HG03354 (cell line): Measurements from ENCODE around the gene BCDIN3D.

ENCODE experiments used
- ATAC-seq: cut with Tn5 transposase; IDR thresholded peaks from one replicate; pipeline ENCODE4 v1.9.1; 2021; ENCODE audit warnings: mild to moderate bottlenecking; ENCODE audit not compliant: unreplicated experiment, poor library complexity, severe bottlenecking

The BCDIN3D gene

DNA sequence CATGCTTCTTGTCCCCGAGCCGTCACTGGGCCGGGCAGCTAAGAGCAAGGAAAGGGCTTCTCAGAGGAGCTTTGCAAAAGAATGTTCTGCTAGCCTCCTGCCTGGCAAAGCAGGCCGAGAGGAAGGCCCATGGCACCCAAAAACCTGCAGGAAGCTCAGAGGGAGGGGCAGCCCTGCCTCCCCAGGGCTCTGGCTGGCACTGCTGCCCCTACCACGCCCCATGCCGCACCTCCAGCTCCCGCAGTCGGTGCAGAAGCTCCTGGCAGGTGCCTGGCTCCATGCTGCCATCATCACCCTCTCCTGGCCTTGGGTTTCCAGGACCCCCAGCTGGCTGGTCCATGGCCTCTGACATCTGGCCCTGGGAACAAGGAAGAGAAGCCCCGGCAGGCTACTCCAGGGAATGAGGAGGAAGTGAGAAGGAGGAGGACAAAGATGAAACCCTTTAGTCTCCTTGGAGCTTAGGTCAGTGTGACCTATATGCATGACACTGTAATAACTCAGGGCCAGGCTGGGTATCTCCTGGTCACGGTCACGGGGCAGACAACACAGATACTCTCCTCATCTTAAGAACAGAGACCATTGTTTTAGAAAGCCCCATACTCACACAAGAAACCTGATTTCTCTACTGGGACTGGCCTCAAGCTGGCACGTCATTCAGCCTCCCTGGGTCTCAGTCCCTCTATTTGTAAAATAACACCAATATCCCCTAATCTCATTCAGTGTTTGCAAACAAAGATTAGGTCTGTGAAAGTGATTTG is 39.0 kb downstream of the BCDIN3D start:
- ATAC-seq, result no peak

DNA sequence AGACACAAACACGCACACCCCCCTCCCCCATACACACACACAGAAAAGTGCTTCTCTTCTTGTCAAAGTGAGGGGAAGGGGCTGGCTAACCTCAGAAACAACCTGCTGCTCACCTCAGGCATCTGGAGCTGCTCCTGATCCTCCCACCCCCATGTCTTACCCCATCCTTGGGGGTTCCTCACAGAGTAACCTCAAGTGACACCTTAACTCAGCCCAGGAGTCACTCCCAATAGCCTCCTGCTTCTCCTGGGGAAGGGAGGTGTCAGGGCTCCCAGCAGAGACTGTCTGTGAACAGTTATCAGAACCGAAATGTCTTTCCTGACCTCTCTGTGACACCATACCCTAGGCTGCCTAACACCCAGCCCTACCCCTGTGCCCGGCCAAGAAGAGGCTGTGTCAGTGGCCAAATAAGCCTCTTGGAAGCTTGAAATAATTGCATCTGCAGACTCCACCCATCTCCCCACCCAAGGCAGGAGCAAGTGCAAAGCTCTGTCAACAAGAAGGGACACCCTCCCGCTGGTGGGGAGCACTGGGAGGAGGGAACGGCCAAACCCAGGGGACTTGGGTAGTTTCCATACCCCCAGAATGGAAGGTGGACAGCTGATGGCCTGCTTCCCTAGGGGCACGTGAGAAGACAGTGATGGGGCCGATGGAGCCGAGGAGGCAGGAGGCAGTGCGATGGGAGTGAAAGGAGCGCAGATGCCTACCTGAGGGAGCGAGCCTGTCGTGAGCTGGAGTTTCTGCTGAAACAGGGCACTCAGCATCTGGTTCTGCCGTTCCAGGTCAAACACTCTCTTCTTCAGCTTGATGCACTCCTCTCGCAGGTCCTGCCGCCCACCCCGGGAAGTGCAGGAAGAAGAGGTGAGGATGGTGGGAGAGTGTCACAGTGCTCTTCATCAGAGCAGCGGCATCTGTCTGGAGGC is 41.5 kb downstream of the BCDIN3D start:
- ATAC-seq, result no peak

DNA sequence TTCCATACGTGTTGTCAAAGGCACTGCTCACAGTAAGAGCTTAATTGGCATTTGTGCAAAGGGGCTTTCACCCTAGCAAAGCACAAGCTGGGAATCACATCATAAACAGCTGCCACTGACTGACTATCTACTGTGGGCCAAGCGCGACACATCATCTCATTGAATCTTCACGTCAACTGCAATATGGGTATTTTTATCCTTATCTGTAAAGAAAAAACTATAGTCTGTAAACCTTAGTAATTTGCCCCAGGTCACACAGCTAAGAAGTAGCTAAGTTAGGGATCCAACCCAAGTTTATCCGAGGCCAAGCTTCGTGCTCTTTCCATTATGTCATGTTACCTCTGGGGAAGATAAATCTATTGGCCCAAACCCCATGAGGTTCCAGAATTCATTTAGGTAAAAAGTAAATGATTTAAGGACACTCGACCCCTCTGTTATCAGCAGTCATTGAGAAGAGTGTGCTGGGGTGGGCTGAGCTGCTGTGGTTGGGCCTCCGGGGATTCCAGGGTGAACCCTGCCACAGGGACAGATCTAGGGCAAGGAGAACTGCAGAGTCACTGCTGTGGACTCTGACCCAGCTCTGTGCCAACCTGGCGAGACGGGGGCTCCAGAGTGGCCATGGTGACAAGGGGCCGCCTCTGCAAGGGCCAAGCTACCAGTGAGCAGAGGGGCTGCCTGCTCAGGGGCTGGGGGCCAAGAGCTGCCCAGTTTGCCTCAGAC is 42.3 kb downstream of the BCDIN3D start:
- no peak for ATAC-seq

DNA sequence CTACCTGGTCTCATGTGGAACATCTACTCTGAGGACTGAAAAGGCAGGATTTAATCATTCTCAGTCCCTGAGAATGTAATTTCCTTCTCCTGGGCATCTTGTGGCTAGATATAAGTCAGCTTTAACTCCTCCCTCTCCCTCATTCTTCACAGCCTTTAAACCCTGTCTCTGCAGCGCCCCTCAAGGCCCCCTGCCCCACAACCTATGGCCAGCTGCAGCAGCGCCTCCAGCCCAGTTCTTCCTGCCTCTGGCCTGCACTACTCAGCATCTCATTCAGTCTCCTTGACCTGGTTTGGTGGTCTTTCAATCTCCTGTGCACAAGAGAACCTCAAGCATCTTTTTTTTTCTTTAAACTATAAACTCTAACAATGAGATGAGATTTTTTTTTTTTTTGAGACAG is 44.0 kb downstream of the BCDIN3D start:
- ATAC-seq, result no peak

DNA sequence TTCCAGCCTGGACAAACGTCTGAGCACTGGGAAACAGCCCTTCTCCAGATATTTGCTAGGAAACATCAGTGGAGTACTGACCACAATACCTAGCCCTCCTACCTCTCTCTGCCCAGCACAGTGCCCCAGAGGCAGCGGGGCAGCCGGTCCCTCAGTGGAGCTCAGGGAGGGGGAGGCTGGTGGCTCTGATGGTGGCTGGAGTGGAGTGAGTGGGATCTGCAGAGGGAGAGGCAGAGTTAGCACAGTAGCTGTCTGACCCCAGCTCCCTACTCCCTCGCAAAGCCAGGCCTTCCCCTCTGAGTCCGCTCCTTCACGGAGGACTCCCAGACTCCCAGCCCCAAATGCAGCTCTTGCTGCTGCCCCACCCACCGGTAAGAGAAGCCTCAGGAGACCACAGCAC is 44.7 kb downstream of the BCDIN3D start:
- no peak for ATAC-seq

DNA sequence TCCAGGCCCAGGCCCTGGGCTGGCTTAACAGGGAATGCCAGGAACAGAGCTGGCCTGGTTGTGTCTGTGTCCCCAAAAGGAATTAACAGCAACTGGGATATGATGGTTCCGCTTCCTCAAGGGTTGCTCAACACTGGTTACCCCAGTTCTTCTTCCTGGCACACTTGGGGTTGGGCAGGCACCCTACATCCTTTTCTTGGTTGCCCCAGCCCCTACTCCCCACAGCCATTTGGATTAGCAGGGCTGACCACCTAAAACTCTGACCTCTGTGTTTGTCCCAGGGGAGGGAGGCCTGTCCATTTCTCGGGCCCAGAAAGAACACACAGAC is 45.5 kb downstream of the BCDIN3D start:
- ATAC-seq, result no peak

DNA sequence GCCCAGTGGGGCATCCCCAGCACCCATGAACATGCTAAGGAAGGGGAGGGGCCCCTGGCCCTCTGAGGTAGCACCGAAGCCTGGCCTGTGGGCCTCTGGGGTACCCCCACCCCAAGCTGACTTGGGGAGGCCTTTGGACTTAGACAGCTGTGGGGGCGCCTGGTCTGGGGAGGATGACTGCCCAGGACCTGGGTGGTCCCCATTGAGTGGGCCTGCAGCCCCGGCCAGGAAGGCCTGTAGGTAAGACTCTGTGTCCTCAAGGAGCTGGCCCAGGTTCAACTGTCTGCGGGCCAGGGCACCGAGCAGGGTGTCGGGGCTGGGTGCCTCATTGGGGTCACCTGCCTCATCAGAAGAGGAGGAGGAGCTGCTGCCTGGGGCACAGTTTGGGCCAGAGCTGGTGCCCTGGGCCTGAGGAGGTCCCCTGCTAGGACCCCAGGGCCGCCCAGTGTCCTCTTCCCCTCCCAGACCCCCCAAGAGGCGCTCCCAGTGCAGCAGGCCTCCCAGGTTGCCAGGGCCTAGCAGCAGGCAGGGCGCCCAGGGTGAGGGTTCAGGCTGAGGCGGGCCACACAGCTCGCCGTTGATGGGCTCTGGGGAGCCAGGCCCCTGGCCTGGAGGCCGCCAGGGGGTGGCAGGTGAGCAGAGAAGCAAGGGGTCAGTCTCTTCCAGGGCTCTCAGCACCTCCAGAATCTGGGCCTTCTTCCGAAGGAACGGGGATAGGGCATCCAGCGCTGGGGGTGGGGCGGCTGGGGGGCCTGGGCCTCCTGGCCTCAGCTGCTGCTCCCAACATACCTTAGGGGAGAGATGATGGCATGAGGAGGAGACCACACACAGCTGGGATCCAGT is 46.1 kb downstream of the BCDIN3D start:
- no peak for ATAC-seq

DNA sequence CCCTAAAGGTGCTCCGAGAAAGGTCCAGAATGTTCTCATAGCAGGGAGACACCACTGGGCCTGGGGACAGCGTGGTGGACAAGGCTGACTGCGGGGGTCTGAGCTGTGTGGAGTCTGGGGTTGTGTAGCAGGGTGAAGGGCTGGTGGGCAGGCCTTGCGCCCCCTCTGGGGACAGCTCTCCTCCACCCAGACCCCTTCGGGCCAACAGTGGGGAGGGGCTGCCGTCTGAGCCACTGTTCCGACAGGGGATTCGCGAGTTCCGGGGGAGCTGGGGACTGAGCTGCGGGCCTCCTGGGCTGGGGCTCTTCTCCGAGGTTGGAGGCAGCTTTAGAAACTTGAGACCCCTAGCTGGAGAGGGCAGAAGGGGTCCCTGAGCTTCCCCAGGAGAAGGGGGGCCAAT is 46.8 kb downstream of the BCDIN3D start:
- ATAC-seq, result no peak

DNA sequence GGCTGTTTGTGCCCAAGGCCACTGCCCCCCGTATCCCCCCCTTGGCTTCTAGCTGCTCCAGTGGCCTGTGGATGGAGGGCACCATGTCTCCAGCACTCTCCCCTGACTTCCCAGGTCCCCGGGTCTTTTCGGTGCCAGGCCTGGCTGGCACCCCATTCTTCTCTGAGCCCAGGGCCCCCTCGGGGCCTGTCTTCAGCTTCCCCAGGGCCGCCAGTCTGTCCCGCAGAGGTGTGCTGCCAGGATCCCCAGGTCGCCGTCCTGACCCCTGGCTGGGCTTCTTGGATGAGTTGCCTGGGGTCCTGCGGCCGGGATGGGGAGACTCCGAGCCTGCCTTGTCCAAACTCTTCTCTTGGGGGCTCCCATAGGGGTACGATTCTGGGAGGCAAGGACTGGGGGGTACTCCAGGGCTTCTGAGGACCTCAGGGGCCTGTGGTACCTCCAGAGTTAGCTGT is 47.2 kb downstream of the BCDIN3D start:
- ATAC-seq, result no peak

DNA sequence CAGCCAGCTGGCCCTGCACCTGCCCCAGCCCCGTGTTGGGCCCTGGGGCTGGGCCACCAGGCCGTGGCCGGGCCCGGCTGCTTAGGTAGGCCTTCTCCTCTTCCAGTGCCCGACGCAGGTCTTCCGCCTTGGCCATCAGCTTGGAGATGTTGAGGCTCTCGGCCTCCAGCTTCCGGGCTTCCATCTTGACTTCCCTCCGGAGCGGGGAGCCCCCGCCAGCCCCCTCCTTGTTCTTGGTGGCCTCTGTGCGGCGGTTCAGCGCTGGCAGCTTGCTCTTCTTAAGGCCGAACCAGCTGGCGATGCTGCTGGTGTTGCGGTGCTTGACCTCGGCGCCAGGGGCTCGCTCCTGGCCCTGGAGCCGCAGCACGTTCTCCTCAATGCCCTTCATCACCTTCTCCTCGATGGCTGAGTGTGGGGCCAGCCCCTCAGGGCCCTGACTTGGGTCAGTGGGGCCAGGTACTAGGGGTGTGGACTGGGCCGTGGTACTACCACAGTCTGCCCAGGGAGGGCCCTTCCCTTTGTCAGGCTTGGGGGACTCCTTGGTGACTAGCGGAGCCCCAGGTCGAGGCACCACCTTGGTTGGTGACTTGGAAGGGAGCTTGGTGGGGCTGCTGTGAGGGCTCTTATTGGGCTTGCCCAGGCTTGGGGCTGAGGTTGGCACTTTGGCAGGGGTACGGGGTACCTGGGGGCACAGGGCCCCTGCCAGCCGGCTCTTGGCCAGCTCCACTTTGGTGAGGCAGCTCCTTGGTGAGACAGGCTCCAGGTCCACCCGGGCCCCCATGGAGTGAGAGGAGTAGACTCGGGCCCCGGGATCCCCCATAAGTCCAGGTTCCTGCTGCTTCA is 47.9 kb downstream of the BCDIN3D start:
- no peak for ATAC-seq

DNA sequence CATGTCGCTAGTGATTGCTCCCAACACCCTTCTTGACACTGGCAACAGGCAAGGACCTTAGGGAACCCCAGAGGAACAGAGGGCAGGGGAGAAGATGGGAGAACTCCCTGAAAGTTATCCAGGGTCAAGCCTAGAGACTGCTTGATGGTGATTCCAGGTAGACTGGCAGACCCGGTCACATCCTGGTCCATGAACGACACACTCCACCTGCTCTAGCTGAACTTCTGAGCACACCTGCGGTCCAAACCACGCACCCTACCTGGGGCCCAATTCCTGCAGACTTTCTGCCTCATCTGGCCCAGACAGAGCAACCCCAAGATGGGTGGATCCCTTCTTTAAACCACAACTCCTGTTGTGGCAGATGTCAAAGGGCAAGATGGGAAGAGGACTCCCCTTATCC is 48.9 kb downstream of the BCDIN3D start:
- ATAC-seq, result no peak

DNA sequence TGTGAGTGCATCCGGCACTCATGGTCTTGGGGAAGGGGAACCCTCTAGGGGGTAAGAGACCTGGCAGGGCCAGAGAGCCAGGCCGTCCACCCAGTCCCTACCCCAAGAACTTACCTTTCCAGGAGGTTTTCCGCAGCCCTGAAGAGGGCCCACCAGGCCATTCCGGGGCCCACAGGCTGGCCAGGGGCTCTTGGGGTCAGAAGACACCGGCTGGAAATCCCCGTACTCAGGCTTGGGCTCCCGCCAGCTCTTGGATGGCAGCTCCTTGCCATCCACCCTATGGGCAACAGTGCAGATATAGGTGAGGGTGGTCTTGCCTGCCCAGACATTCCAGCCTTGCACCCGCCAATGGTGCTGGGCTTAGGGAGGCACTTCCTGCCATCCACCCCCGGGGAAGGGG is 49.3 kb downstream of the BCDIN3D start:
- no peak for ATAC-seq

DNA sequence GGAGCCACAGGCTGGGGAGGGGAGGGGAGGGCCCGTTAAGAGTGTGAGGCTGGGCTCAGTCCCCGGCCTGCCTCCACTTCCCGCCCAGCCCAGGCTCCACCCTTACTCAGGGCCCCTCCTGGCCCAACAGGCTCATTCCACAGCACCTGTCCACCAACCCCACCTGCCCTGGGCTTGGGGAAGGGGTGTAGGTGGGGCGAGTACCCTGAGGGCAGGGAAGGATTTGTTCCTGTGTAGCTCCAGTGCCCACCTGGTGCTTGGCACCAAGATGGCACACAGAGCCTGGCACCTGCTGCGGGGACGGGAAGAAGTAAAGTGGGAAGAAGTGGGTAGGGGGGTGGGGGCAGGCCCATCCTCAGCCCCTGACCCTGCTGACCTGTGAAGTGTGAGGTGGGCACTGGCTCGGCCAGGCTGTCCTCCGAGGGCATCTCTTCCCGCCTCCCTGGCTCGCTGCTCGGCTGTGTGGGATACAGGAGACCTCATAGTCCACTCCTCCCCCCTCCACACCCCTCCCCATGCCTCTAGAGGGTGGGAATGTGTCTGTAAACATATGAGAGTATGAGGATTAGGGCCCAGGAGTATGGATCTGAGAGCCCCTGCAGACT is 49.8 kb downstream of the BCDIN3D start:
- no peak for ATAC-seq

DNA sequence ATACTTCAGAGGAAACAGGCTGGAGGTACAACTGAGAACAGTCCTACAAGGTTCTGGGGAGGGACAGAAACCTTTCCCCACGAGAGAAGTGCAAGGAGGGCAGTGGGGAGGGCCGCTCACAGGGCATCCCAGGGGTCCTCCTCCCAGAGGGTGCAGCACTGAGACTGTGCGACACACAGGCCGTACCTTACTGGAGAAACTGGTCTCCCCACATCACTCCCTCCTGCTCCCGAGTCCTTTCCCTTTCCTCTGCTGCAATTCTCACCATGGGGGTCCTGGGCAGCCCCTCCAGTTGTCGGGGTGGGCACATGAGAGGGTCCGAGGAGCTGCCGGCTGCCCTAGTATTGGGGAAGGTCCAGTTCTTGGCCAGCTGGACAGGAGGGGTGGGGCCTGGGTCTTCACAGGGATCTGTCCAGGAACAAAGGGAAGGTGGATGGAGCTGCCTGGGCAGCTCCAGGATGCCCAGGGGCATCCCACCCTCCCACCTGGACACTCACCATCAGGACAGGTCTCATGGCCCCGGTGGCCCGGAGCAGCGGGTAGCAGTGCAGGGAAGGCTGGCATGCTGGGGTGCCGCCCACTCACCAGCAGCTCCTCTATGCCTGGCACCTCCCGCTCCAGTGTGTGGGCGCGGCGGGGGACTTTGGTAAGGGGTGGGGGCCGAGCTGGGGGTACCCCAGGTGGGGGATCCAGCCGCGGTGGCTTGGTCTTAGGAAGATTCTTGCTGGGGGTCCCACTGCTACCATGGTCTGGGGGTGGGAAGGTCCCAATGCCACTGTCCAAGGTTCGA is 50.5 kb downstream of the BCDIN3D start:
- no peak for ATAC-seq

DNA sequence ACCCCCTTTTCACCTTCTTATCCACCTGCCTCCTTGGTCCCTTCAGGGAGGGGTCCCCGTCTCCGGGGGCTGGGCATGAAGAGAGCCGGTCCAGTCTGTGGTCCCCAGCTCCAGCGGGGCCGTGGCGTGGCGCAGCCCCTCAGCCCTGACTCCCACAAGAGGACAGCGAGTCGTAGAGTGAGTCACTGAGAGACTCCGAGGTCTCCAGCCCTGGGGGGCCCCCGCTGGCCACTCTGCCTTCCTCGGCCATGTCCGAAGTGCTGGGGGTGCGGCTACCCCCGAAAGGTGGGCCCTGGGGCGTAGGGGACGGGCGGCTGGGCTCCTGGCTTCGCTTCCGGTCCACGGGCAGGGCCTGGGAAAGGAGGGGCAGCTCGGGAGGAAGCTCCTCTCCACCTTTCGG is 51.2 kb downstream of the BCDIN3D start:
- ATAC-seq, result no peak

DNA sequence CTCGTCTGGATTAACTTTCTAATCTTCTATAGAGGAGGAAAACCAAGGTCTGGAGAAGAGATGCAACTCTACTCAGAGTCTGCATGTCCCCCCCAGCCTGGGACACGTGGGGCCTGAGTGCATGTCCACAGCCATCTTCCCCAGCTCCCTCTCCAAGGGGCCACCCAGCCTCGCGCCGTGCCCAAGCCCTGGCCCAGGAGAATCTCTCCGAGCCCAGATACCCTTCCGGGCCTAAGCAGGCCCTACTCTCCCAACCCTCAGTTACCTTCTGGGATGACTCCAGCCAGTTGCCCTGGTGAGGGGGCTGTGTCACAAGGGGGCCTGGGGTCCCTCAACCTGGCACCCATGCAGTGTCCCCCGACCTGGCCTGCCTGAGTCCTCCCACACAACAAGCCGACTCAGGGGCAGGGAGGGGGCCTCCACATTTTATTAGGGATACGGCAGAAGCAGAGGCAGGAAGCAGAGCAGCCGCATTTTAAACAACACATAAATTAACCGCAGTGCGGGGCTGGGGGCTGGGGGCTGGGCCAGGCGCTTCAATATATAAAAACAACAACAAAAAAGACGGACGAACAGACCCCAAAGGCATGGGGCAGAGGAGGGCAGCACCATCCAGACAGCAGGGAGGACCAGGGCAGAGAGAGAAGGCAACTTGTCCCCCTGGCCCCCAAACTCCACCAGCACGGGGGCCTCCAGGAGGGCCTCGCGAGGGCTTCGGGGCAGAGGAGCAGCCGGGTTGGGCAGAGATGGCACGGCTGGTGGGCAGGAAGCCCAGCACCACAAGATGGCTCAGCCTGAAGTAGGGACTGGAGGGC is 52.0 kb downstream of the BCDIN3D start:
- no peak for ATAC-seq

DNA sequence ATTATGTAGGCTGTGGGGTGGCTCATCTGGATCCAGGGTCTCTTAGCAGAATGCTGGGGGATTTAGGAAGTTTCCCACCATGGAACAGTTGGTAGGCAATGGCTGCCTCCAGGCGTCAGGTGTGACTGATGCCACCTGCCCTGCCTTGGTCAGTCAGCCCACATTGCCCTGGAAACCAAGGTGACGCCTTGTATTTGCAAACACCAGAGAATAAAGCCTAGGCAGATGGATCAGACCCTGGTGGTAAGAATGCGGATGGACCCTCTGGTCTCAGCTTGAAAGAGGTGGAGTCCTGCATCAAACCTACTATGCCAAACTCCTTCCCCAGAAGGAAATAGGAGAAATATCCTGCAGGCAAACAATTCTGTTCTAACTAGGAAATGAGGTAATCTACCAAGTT is 52.9 kb downstream of the BCDIN3D start:
- ATAC-seq, result no peak
